Smooth muscle cell (in vitro differentiated cells): ENCODE measurements around the gene TSPO. TPM values are rescaled to one million over a fixed set of nuclear protein-coding genes. Genes with fewer than 3 reads are reported as not detected.
"Not testable (repeated sequence)": the region's sequence is repeated elsewhere in the genome, so short reads cannot be mapped to it uniquely, and the experiment has no call there.

Source experiments
- DNase-seq: peaks from one replicate; lab custom pipeline; 2025; ENCODE audit not compliant: unreplicated experiment; lab: John Stamatoyannopoulos, UW
- H2AFZ ChIP-seq: fragments of 200-600 bp; sonication (generic); 2 replicates; pipeline ENCODE4 v1.6.0; 2016; ENCODE audit warnings: antibody characterized with exemption, low read depth, mild to moderate bottlenecking
- H3F3A ChIP-seq: fragments of 200-600 bp; sonication (generic); 2 replicates; pipeline ENCODE4 v1.6.0; 2017; ENCODE audit warnings: antibody characterized with exemption, low read depth
- H3K27ac ChIP-seq: fragments of 200-600 bp; sonication (generic); 2 replicates; pipeline ENCODE4 v1.5.1; 2016; ENCODE audit warnings: low read depth, mild to moderate bottlenecking
- H3K27me3 ChIP-seq: fragments of 200-600 bp; sonication (generic); 2 replicates; pipeline ENCODE4 v1.6.1; 2016; ENCODE audit warnings: low read depth, mild to moderate bottlenecking
- H3K36me3 ChIP-seq: fragments of 200-600 bp; sonication (generic); 2 replicates; pipeline ENCODE4 v1.5.1; 2016; ENCODE audit warnings: low read depth
- H3K4me1 ChIP-seq: fragments of 200-600 bp; sonication (generic); 2 replicates; pipeline ENCODE4 v1.5.1; 2016; ENCODE audit warnings: low read depth
- H3K4me2 ChIP-seq: fragments of 200-600 bp; sonication (generic); 2 replicates; pipeline ENCODE4 v1.6.0; 2016; ENCODE audit warnings: mild to moderate bottlenecking
- H3K4me3 ChIP-seq: fragments of 200-600 bp; sonication (generic); 2 replicates; pipeline ENCODE4 v1.5.1; 2016; ENCODE audit warnings: mild to moderate bottlenecking
- H3K79me2 ChIP-seq: fragments of 200-600 bp; sonication (generic); 2 replicates; pipeline ENCODE4 v1.6.0; 2016; ENCODE audit warnings: low read depth, mild to moderate bottlenecking
- H3K9ac ChIP-seq: fragments of 200-600 bp; sonication (generic); 2 replicates; pipeline ENCODE4 v1.6.0; 2016; ENCODE audit warnings: low read depth
- H3K9me3 ChIP-seq: fragments of 200-600 bp; sonication (generic); replicated peaks from 2 replicates; pipeline ENCODE4 v1.5.1; 2016; ENCODE audit warnings: low read depth
- H4K20me1 ChIP-seq: fragments of 200-600 bp; sonication (generic); 2 replicates; pipeline ENCODE4 v1.6.0; 2016; ENCODE audit warnings: low read depth
- WGBS: methylation state at CpG from one replicate; pipeline ENCODE4 v1.1.7; 2016; ENCODE audit warnings: low lambda C conversion rate; 5-methylcytosine and 5-hydroxymethylcytosine counted together
- polyA plus RNA-seq: library from polyadenylated mRNA; unstranded; fragments of >200 nt; fragmentation: Nextera tagmentation; extraction: Ambion mirVana; gene quantifications from 2 replicates; pipeline ENCODE4 v1.2.1, GENCODE V29; 2016
- total RNA-seq: library from RNA; depleted of rRNA; stranded (reverse); fragments of >200 nt; gene quantifications from 2 replicates; pipeline ENCODE4 v1.2.3, GENCODE V29; 2014
- TF ChIP-seq, protein P1 (sequence below): fragments of 200-600 bp; sonication (generic); IDR thresholded peaks from 2 replicates; pipeline ENCODE4 v1.5.1; 2017; ENCODE audit warnings: borderline replicate concordance, mild to moderate bottlenecking, antibody characterized with exemption; ENCODE audit not compliant: insufficient read depth, poor library complexity, severe bottlenecking

Gene TSPO
- total and polyA plus RNA-seq, 2 experiments from 2014 or later = 170 to 251 TPM

GRCh38 chr22:43142880-43143562 is 8.3 kb upstream of the TSPO start, which contains the start of gene MCAT:
MCAT (minus strand) TSS chr22:43143398; CDS start chr22:43143348, 50 bp downstream.
- Histone ChIP-seq H3K4me1 (peaks cover 6% of the 10 kb centered on the region), H3K36me3 (no peaks in the 10 kb centered on the region), H3K79me2 (peaks cover 14% of the 10 kb centered on the region), H4K20me1 (no peaks in the 10 kb centered on the region), H3F3A (no peaks in the 10 kb centered on the region), H3K27ac (peak within 1 kb of the TSS; percentile 54), H3K9ac (peak within 1 kb of the TSS; percentile 84), H2AFZ (peak within 1 kb of the TSS; percentile 97), H3K9me3 (no peaks in the 10 kb centered on the region), H3K27me3 (no peaks in the 10 kb centered on the region), H3K4me3 (peak within 1 kb of the TSS; percentile 93), H3K4me2 (peak within 1 kb of the TSS; percentile 100)
- TF ChIP-seq, protein P1, sequence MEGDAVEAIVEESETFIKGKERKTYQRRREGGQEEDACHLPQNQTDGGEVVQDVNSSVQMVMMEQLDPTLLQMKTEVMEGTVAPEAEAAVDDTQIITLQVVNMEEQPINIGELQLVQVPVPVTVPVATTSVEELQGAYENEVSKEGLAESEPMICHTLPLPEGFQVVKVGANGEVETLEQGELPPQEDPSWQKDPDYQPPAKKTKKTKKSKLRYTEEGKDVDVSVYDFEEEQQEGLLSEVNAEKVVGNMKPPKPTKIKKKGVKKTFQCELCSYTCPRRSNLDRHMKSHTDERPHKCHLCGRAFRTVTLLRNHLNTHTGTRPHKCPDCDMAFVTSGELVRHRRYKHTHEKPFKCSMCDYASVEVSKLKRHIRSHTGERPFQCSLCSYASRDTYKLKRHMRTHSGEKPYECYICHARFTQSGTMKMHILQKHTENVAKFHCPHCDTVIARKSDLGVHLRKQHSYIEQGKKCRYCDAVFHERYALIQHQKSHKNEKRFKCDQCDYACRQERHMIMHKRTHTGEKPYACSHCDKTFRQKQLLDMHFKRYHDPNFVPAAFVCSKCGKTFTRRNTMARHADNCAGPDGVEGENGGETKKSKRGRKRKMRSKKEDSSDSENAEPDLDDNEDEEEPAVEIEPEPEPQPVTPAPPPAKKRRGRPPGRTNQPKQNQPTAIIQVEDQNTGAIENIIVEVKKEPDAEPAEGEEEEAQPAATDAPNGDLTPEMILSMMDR = no peak
- peak; percentile 26 for DNase-seq
- 1% methylated on average over 83 of the region's 83 CpGs for WGBS

- no peaks in the 10 kb centered on the region for H3K36me3 ChIP-seq
- no peak overlapping the region for H3K4me3 ChIP-seq
- H2AFZ ChIP-seq = no peak overlapping the region
- peaks cover 14% of the 10 kb centered on the region for H3K79me2 ChIP-seq
- no peaks in the 10 kb centered on the region for H4K20me1 ChIP-seq
- no peaks in the 10 kb centered on the region for H3K9me3 ChIP-seq
- TF ChIP-seq, protein P1 = no peak
- no peaks in the 10 kb centered on the region for H3F3A ChIP-seq
- H3K27ac ChIP-seq = no peak overlapping the region
- H3K4me2 ChIP-seq = no peak overlapping the region
- H3K9ac ChIP-seq = no peak overlapping the region
- 78% methylated on average over 3 of the region's 3 CpGs for WGBS
- H3K4me1 ChIP-seq = peaks cover 6% of the 10 kb centered on the region
- H3K27me3 ChIP-seq = no peaks in the 10 kb centered on the region
- no peak for DNase-seq
These were observed 6.4 kb upstream of the TSPO start for GRCh38 chr22:43144949-43145348.

GRCh38 chr22:43145371-43145770 is 6.0 kb upstream of the TSPO start:
- not testable (repeated sequence) for H2AFZ ChIP-seq, H3K27ac ChIP-seq, H3K36me3 ChIP-seq, H4K20me1 ChIP-seq, DNase-seq, H3F3A ChIP-seq, H3K4me2 ChIP-seq, H3K4me3 ChIP-seq, H3K4me1 ChIP-seq, H3K9me3 ChIP-seq, H3K9ac ChIP-seq, H3K27me3 ChIP-seq
- peaks cover 14% of the 10 kb centered on the region for H3K79me2 ChIP-seq
- WGBS = 95% methylated on average over 8 of the region's 8 CpGs

GRCh38 chr22:43146332-43146731 is 5.0 kb upstream of the TSPO start:
- 91% methylated on average over 15 of the region's 15 CpGs for WGBS
- not testable (repeated sequence) for H3K36me3 ChIP-seq, H3K9ac ChIP-seq, H3K4me3 ChIP-seq, H3K9me3 ChIP-seq, H3K4me2 ChIP-seq, H3K4me1 ChIP-seq, DNase-seq, H3F3A ChIP-seq, H2AFZ ChIP-seq, H3K27me3 ChIP-seq, H3K27ac ChIP-seq, H4K20me1 ChIP-seq
- H3K79me2 ChIP-seq = peaks cover 14% of the 10 kb centered on the region

GRCh38 chr22:43147821-43148220 is 3.5 kb upstream of the TSPO start:
- Histone ChIP-seq H3F3A (no peaks in the 10 kb centered on the region), H3K36me3 (no peaks in the 10 kb centered on the region), H3K4me2 (no peak overlapping the region), H2AFZ (no peak overlapping the region), H3K79me2 (peaks cover 8% of the 10 kb centered on the region), H4K20me1 (no peaks in the 10 kb centered on the region), H3K27me3 (no peaks in the 10 kb centered on the region), H3K4me1 (peaks cover 13% of the 10 kb centered on the region), H3K9me3 (no peaks in the 10 kb centered on the region), H3K4me3 (no peak overlapping the region), H3K27ac (no peak overlapping the region), H3K9ac (no peak overlapping the region)
- no peak for DNase-seq
- TF ChIP-seq, protein P1 = no peak
- WGBS = 92% methylated on average over 8 of the region's 8 CpGs
